SJCRH30 (cell line): ENCODE results near the gene COL9A1. TPM values are rescaled to one million over a fixed set of nuclear protein-coding genes. Genes with fewer than 3 reads are reported as not detected.

Source experiments
- DNase-seq, 2 experiments: peaks; one replicate each; pipeline ENCODE4 v3.0.0-alpha.2; 2015 to 2020
- H3K27ac ChIP-seq: fragments of 250-450 bp; sonication (Bioruptor Pico); 2 replicates; pipeline ENCODE4 v1.5.1; 2020; ENCODE audit warnings: mild to moderate bottlenecking, moderate library complexity
- H3K27me3 ChIP-seq: fragments of 250-450 bp; sonication (Bioruptor Pico); 2 replicates; pipeline ENCODE4 v1.5.1; 2020; ENCODE audit warnings: mild to moderate bottlenecking, moderate library complexity
- H3K36me3 ChIP-seq: fragments of 250-450 bp; sonication (Bioruptor Pico); 2 replicates; pipeline ENCODE4 v1.5.1; 2020; ENCODE audit warnings: mild to moderate bottlenecking, moderate library complexity
- H3K4me1 ChIP-seq: fragments of 250-450 bp; sonication (Bioruptor Pico); 2 replicates; pipeline ENCODE4 v1.5.1; 2020; ENCODE audit warnings: mild to moderate bottlenecking, moderate library complexity
- H3K4me3 ChIP-seq: fragments of 250-450 bp; sonication (Bioruptor Pico); 2 replicates; pipeline ENCODE4 v1.5.1; 2020; ENCODE audit warnings: mild to moderate bottlenecking, moderate library complexity
- H3K9me3 ChIP-seq: fragments of 250-450 bp; sonication (Bioruptor Pico); replicated peaks from 2 replicates; pipeline ENCODE4 v1.5.1; 2020; ENCODE audit warnings: mild to moderate bottlenecking, moderate library complexity
- total RNA-seq: library from RNA; depleted of rRNA; stranded (reverse); fragments of >200 nt; shearing (Covaris generic); gene quantifications from 2 replicates; pipeline ENCODE4 v1.2.3, GENCODE V29; 2014

The COL9A1 gene
- total RNA-seq, 1 experiment from 2014 or later: 4.8 TPM

- no peaks in the 10 kb centered on the region for H3K36me3 ChIP-seq
- no peaks in the 10 kb centered on the region for H3K27me3 ChIP-seq
- H3K27ac ChIP-seq: no peak overlapping the region
- H3K4me1 ChIP-seq: no peaks in the 10 kb centered on the region
- no peak for DNase-seq
- H3K4me3 ChIP-seq: no peak overlapping the region
- 0 out of 2 replicates have a peak, but pooled peaks cover 2% of the 10 kb centered on the region for H3K9me3 ChIP-seq
These were observed 114.7 kb downstream of the COL9A1 start for GRCh38 chr6:70188202-70188601.

GRCh38 chr6:70186461-70186860 is 116.4 kb downstream of the COL9A1 start:
- Histone ChIP-seq H3K4me3 (no peak overlapping the region), H3K27ac (no peak overlapping the region), H3K4me1 (no peaks in the 10 kb centered on the region), H3K9me3 (0 out of 2 replicates have a peak, but pooled peaks cover 2% of the 10 kb centered on the region), H3K36me3 (no peaks in the 10 kb centered on the region), H3K27me3 (no peaks in the 10 kb centered on the region)
- DNase-seq: no peak

GRCh38 chr6:70184723-70185122 is 118.2 kb downstream of the COL9A1 start:
- no peak for DNase-seq
- no peak overlapping the region for H3K27ac ChIP-seq
- no peak overlapping the region for H3K4me3 ChIP-seq
- H3K27me3 ChIP-seq: no peaks in the 10 kb centered on the region
- 0 out of 2 replicates have a peak, but pooled peaks cover 2% of the 10 kb centered on the region for H3K9me3 ChIP-seq
- no peaks in the 10 kb centered on the region for H3K4me1 ChIP-seq
- no peaks in the 10 kb centered on the region; the same call in 1 of the 2 replicates for H3K36me3 ChIP-seq

- no peaks in the 10 kb centered on the region for H3K4me1 ChIP-seq
- H3K9me3 ChIP-seq: 0 out of 2 replicates have a peak, but pooled peaks cover 2% of the 10 kb centered on the region
- no peak overlapping the region for H3K27ac ChIP-seq
- H3K36me3 ChIP-seq: no peaks in the 10 kb centered on the region; the same call in 1 of the 2 replicates
- H3K27me3 ChIP-seq: no peaks in the 10 kb centered on the region
- DNase-seq: no peak
- H3K4me3 ChIP-seq: no peak overlapping the region
These were observed 119.3 kb downstream of the COL9A1 start for GRCh38 chr6:70183538-70183937.

GRCh38 chr6:70180901-70181599 is 121.8 kb downstream of the COL9A1 start:
- H3K4me3 ChIP-seq: no peak overlapping the region
- no peaks in the 10 kb centered on the region; the same call in 1 of the 2 replicates for H3K36me3 ChIP-seq
- H3K4me1 ChIP-seq: no peaks in the 10 kb centered on the region
- 0 out of 2 replicates have a peak, but pooled peaks cover 2% of the 10 kb centered on the region for H3K9me3 ChIP-seq
- H3K27me3 ChIP-seq: no peaks in the 10 kb centered on the region
- no peak for DNase-seq
- H3K27ac ChIP-seq: no peak overlapping the region

GRCh38 chr6:70180183-70180900 is 122.5 kb downstream of the COL9A1 start:
- Histone ChIP-seq H3K27me3 (no peaks in the 10 kb centered on the region), H3K27ac (no peak overlapping the region), H3K4me1 (no peaks in the 10 kb centered on the region), H3K4me3 (no peak overlapping the region), H3K36me3 (no peaks in the 10 kb centered on the region; the same call in 1 of the 2 replicates), H3K9me3 (0 out of 2 replicates have a peak, but pooled peaks cover 2% of the 10 kb centered on the region)
- DNase-seq: no peak

GRCh38 chr6:70176842-70177550 is 125.9 kb downstream of the COL9A1 start:
- H3K9me3 ChIP-seq: no peaks in the 10 kb centered on the region
- no peaks in the 10 kb centered on the region for H3K4me1 ChIP-seq
- no peak overlapping the region for H3K27ac ChIP-seq
- no peak for DNase-seq
- no peaks in the 10 kb centered on the region; the same call in 1 of the 2 replicates for H3K36me3 ChIP-seq
- no peak overlapping the region for H3K4me3 ChIP-seq
- no peaks in the 10 kb centered on the region for H3K27me3 ChIP-seq

GRCh38 chr6:70175770-70176169 is 127.1 kb downstream of the COL9A1 start:
- no peak overlapping the region for H3K27ac ChIP-seq
- no peak overlapping the region for H3K4me3 ChIP-seq
- no peaks in the 10 kb centered on the region for H3K4me1 ChIP-seq
- H3K36me3 ChIP-seq: no peaks in the 10 kb centered on the region; the same call in 1 of the 2 replicates
- no peaks in the 10 kb centered on the region for H3K27me3 ChIP-seq
- no peak for DNase-seq
- H3K9me3 ChIP-seq: no peaks in the 10 kb centered on the region

GRCh38 chr6:70172252-70172651 is 130.6 kb downstream of the COL9A1 start:
- no peak for DNase-seq
- Histone ChIP-seq H3K27me3 (no peaks in the 10 kb centered on the region), H3K36me3 (no peaks in the 10 kb centered on the region), H3K4me1 (no peaks in the 10 kb centered on the region), H3K27ac (no peak overlapping the region), H3K4me3 (no peak overlapping the region), H3K9me3 (no peaks in the 10 kb centered on the region)

- Histone ChIP-seq H3K36me3 (no peaks in the 10 kb centered on the region), H3K27me3 (no peaks in the 10 kb centered on the region), H3K4me3 (no peak overlapping the region), H3K4me1 (no peaks in the 10 kb centered on the region), H3K27ac (no peak overlapping the region), H3K9me3 (no peaks in the 10 kb centered on the region)
- DNase-seq: no peak
These were observed 131.6 kb downstream of the COL9A1 start for GRCh38 chr6:70171236-70171635.

- H3K36me3 ChIP-seq: no peaks in the 10 kb centered on the region
- DNase-seq: no peak
These were observed 134.1 kb downstream of the COL9A1 start for GRCh38 chr6:70168681-70169377.

More at GRCh38 chr6:70168681-70169377, 134.1 kb downstream of the COL9A1 start:
- Histone ChIP-seq H3K27me3 (no peaks in the 10 kb centered on the region), H3K4me1 (peaks cover 24% of the 10 kb centered on the region), H3K27ac (no peak overlapping the region), H3K9me3 (no peaks in the 10 kb centered on the region), H3K4me3 (no peak overlapping the region)
